ENCODE data around the gene SIL1. TPM values are rescaled to one million over a fixed set of nuclear protein-coding genes. Genes with fewer than 3 reads are reported as not detected.

Gene SIL1
- total and polyA plus RNA-seq, 2 of the 4 experiments (the other 2 are of a cell fraction) = 56.1 to 66.0 TPM

- Histone ChIP-seq H4K5ac (ENCODE audit: low read depth, low read length) (no peak overlapping the region), H2BK120ac (ENCODE audit: low read depth, low read length) (no peak overlapping the region), H3K79me1 (ENCODE audit: low read depth in 1 of 2, low read length in 2 of 2) (peaks cover 17 to 30% of the 10 kb centered on the region in 2 experiments; a peak in 3 of 4 replicates), H3K56ac (ENCODE audit: extremely low read depth, insufficient read depth, low read length) (no peak overlapping the region), H3K18ac (ENCODE audit: low read depth, low read length) (no peak overlapping the region), H3K9ac (ENCODE audit: low read depth, low read length) (no peak overlapping the region), H3K4ac (ENCODE audit: low read depth, low read length) (no peak overlapping the region), H2BK5ac (ENCODE audit: low read depth, low read length, poor library complexity, severe bottlenecking) (no peak overlapping the region), H2BK20ac (ENCODE audit: low read depth, low read length) (no peak overlapping the region), H2BK15ac (ENCODE audit: low read depth, low read length) (no peak overlapping the region), H2AFZ (replicated peaks; ENCODE audit: low read length, poor library complexity) (no peak overlapping the region), H4K8ac (ENCODE audit: low read depth in 2 of 2, low read length in 2 of 2) (no peak overlapping the region), H3K36me3 (ENCODE audit: control insufficient read depth, insufficient read depth, low read length) (no peaks in the 10 kb centered on the region), H3K27ac (ENCODE audit: insufficient read depth, low read length) (no peak overlapping the region), H2AK9ac (replicated peaks; ENCODE audit: low read depth, low read length, poor library complexity) (no peak overlapping the region), H4K91ac (ENCODE audit: insufficient read depth, low read depth, low read length) (no peak overlapping the region), H3K4me3 (ENCODE audit: insufficient read depth, low read depth, low read length) (no peak overlapping the region), H3K4me2 (ENCODE audit: low read depth, low read length) (no peak overlapping the region; the same call in 1 of the 2 replicates), H3K9me3 (ENCODE audit: control insufficient read depth, insufficient read depth, low read length) (no peaks in the 10 kb centered on the region), H3K27me3 (ENCODE audit: control insufficient read depth, insufficient read depth, low read length) (no peaks in the 10 kb centered on the region), H3K23ac (ENCODE audit: low read depth, low read length) (no peak overlapping the region), H4K20me1 (ENCODE audit: insufficient read depth, low read length) (peaks cover 8% of the 10 kb centered on the region; the same call in 1 of the 2 replicates), H2AK5ac (ENCODE audit: low read depth, low read length) (no peak overlapping the region), H3K14ac (replicated peaks; ENCODE audit: low read depth, low read length) (no peak overlapping the region), H3K4me1 (ENCODE audit: control insufficient read depth, insufficient read depth, low read length) (peaks cover 15% of the 10 kb centered on the region), H3K9me1 (ENCODE audit: insufficient read depth, low read length) (peaks cover 9% of the 10 kb centered on the region; the same call in 1 of the 2 replicates)
- no peak for TF ChIP-seq MAZ (IDR thresholded peaks at IDR 0.05; ENCODE audit: borderline replicate concordance, low read depth, low read length)
- dilution Hi-C loops (cut with HindIII; ENCODE audit: low sequenced_read_pairs, unreplicated experiment) (no loop called here), intact Hi-C loops (cut with micrococcal nuclease) (loop anchor here (10.0 kb wide), 1 partner anchor 506 kb away; no protein-coding TSS in a partner anchor), in situ Hi-C loops (cut with MboI; ENCODE audit: low sequenced_read_pairs) (no loop called here)
- POLR2A ChIA-PET (ENCODE audit: unreplicated experiment) = no interaction called here
- no TSS peak for BruUV-seq (replicated peaks)
- 95% methylated on average over 6 of the region's 9 CpGs; no CpG with 5 or more reads in 1 of the 2 experiments for WGBS, 2 experiments (ENCODE audit: extremely low coverage in 2 of 2, insufficient read length in 1 of 2)
- ATAC-seq (ENCODE audit: low read depth) = no peak
- CTCF ChIA-PET = interaction anchor here (0.6 kb wide), 1 partner anchor 10 kb away, joined by 3 read pairs; no protein-coding TSS in a partner anchor
- no peak for DNase-seq
Observed at GRCh38 chr5:139150367-139150999, 47.7 kb downstream of the SIL1 start.
